B cell (primary cell): ENCODE measurements around the gene MC2R. TPM values are rescaled to one million over a fixed set of nuclear protein-coding genes. Genes with fewer than 3 reads are reported as not detected.

Experiments
- ATAC-seq: fragments of 200-7000 bp; cut with Tn5 transposase; one replicate; pipeline ENCODE4 v1.10.0; 2021; ENCODE audit warnings: low read depth, mild to moderate bottlenecking, moderate number of reproducible peaks, moderate library complexity
- CTCF ChIA-PET: fragments of 350-600 bp; sonication (Branson Sonifier 250); formaldehyde crosslinking; loops from one replicate; lab custom pipeline; 2021; ENCODE audit warnings: antibody characterized with exemption, inconsistent platforms; lab: Charles Lee
- POLR2A ChIA-PET: fragments of 350-600 bp; sonication (Branson Sonifier 250); formaldehyde crosslinking; loops from one replicate; lab custom pipeline; 2021; ENCODE audit warnings: antibody characterized with exemption; lab: Charles Lee
- DNase-seq: peaks from one replicate; pipeline ENCODE4 v3.0.0; 2013
- H2AFZ ChIP-seq: 2 replicates; pipeline ENCODE4 v1.6.1; 2012; ENCODE audit warnings: mild to moderate bottlenecking, low read depth, low read length; ENCODE audit not compliant: insufficient read depth, poor library complexity, severe bottlenecking
- H3K27ac ChIP-seq, 2 donors: 1 replicate in 1 of 2; 2 replicates in 1 of 2; pipeline ENCODE4 v1.5.1; 2012 to 2013; ENCODE audit warnings: low read length in 2 of 2, mild to moderate bottlenecking in 2 of 2, moderate library complexity in 1 of 2
- H3K27me3 ChIP-seq, 4 experiments: fragments of 200-600 bp in 1 of 4; sonication (generic) in 1 of 4; replicated peaks in 1 of 4; 1 replicate in 2 of 4; 2 replicates in 2 of 4; pipeline versions ENCODE4 v1.6.1 to v1.7.0; 2013 to 2016; ENCODE audit warnings: low read length in 3 of 4, mild to moderate bottlenecking in 2 of 4, mixed read lengths in 1 of 4, moderate library complexity in 1 of 4; ENCODE audit not compliant: insufficient read depth in 4 of 4, control insufficient read depth in 3 of 4; ENCODE audit errors: control extremely low read depth in 1 of 4
- H3K36me3 ChIP-seq, 2 experiments: replicated peaks in 1 of 2; 1 replicate in 1 of 2; 2 replicates in 1 of 2; pipeline versions ENCODE4 v1.6.1 to v1.7.1; 2013; ENCODE audit warnings: low read length in 1 of 2; ENCODE audit not compliant: insufficient read depth in 2 of 2, control insufficient read depth in 1 of 2; ENCODE audit errors: control extremely low read depth in 1 of 2, extremely low read depth in 1 of 2
- H3K4me1 ChIP-seq, 2 donors: fragments of 200-600 bp in 1 of 2; sonication (generic) in 1 of 2; 1 replicate in 1 of 2; 2 replicates in 1 of 2; pipeline versions ENCODE4 v1.5.1 to v1.6.1; 2013 to 2017; ENCODE audit warnings: low read length in 2 of 2; ENCODE audit not compliant: control insufficient read depth in 2 of 2, insufficient read depth in 2 of 2
- H3K4me2 ChIP-seq: replicated peaks from 2 replicates; pipeline ENCODE3; 2012; ENCODE audit warnings: mild to moderate bottlenecking, low read depth, low read length; ENCODE audit not compliant: poor library complexity, severe bottlenecking
- H3K4me3 ChIP-seq, 5 experiments: fragments of 200-600 bp in 1 of 5; sonication (generic) in 1 of 5; 1 replicate in 3 of 5; 2 replicates in 2 of 5; pipeline versions ENCODE4 v1.5.1 to v1.7.0; 2011 to 2016; ENCODE audit warnings: low read length in 4 of 5, mild to moderate bottlenecking in 4 of 5, low read depth in 2 of 5, control low read depth in 1 of 5, moderate library complexity in 1 of 5; ENCODE audit not compliant: insufficient read depth in 1 of 5; ENCODE audit errors: control extremely low read depth in 1 of 5, extremely low read depth in 1 of 5
- H3K79me2 ChIP-seq: fragments of 200-600 bp; sonication (generic); one replicate; pipeline ENCODE4 v1.6.0; 2016; ENCODE audit warnings: low read length; ENCODE audit not compliant: control insufficient read depth, insufficient read depth
- H3K9ac ChIP-seq: fragments of 200-600 bp; sonication (generic); 2 replicates; pipeline ENCODE4 v1.6.1; 2017; ENCODE audit warnings: mild to moderate bottlenecking, low read length, moderate library complexity
- H3K9me3 ChIP-seq, 3 donors: one replicate each; pipeline versions ENCODE4 v1.6.1 to v1.7.1; 2013; ENCODE audit warnings: low read length in 2 of 3; ENCODE audit not compliant: control insufficient read depth in 2 of 3, insufficient read depth in 1 of 3; ENCODE audit errors: control extremely low read depth in 1 of 3
- H4K20me1 ChIP-seq: 2 replicates; pipeline ENCODE4 v1.6.0; 2012; ENCODE audit warnings: mild to moderate bottlenecking, low read length; ENCODE audit not compliant: insufficient read depth, control insufficient read depth, poor library complexity, severe bottlenecking
- H3K27ac Mint-ChIP-seq: one replicate; pipeline ENCODE4 v1.8.0; 2021; ENCODE audit warnings: mixed read lengths
- H3K27me3 Mint-ChIP-seq: one replicate; pipeline ENCODE4 v1.8.0; 2021; ENCODE audit warnings: mixed read lengths
- H3K4me1 Mint-ChIP-seq: one replicate; pipeline ENCODE4 v1.8.0; 2021; ENCODE audit warnings: mixed read lengths
- H3K4me3 Mint-ChIP-seq: one replicate; pipeline ENCODE4 v1.8.0; 2021; ENCODE audit warnings: mixed read lengths
- H3K9me3 Mint-ChIP-seq: one replicate; pipeline ENCODE4 v1.8.0; 2022; ENCODE audit warnings: mixed read lengths; ENCODE audit not compliant: insufficient read depth
- CTCF ChIP-seq: fragments of 200-600 bp; IDR thresholded peaks from one replicate; pipeline ENCODE4 v1.8.0; 2022; ENCODE audit warnings: antibody characterized with exemption, mild to moderate bottlenecking
- EZH2 ChIP-seq: IDR thresholded peaks from 2 replicates; pipeline ENCODE4 v1.6.1; 2012; ENCODE audit warnings: borderline replicate concordance, low read depth, mild to moderate bottlenecking, moderate library complexity, low read length; ENCODE audit not compliant: insufficient read depth, poor library complexity, severe bottlenecking
- WGBS: methylation state at CpG from one replicate; pipeline ENCODE4 v1.1.5; 2013; ENCODE audit warnings: missing lambda C conversion rate; ENCODE audit not compliant: insufficient coverage; 5-methylcytosine and 5-hydroxymethylcytosine counted together
- intact Hi-C: fragments of 100-400 bp; cut with micrococcal nuclease; formaldehyde crosslinking; loops from one replicate; pipeline ENCODE4 v1.10.0; 2022
- polyA plus RNA-seq: library from polyadenylated mRNA; depleted of rRNA; stranded (reverse); fragments of >200 nt; gene quantifications from 2 replicates; pipeline ENCODE4 v1.2.3, GENCODE V29; 2012
- total RNA-seq, 2 donors: library from RNA; stranded (reverse); fragments of 120-200 nt in 1 of 2; gene quantifications; 1 replicate in 1 of 2; 2 replicates in 1 of 2; pipeline versions ENCODE4 v1.2.3 to v1.2.4, GENCODE V29; 2013 to 2022

MC2R gene
- total and polyA plus RNA-seq, 2 donors (not counting 1 experiment from before 2014, with no cell fraction given): not detected

DNA sequence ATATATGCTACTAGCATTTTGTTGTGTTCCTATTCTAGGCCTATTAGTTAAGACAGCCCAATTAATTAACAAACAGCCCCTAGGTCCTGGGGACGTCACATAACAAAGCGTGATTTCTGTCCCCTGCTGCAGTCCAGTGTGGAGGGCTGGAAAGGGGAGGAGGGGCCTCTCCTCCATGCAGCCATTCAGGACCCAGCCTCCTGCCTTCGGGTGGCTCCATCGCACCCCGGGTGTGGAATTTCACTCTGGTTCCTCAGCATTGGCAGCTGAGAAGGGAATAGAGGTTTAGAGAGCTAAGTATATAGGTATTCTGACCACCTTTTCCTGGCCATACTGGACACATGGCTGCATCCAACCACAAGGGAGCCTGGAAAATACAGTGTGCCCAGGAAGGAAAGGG, 42.4 kb downstream of the MC2R start:
- Histone ChIP-seq H2AFZ (no peak overlapping the region), H3K9ac (no peak overlapping the region), H3K36me3 (no peaks in the 10 kb centered on the region), H3K27me3 (peaks cover 0 to 26% (median 2%) of the 10 kb centered on the region in 4 experiments), H3K9me3 (peaks cover 0 to 7% (median 0%) of the 10 kb centered on the region in 3 donors), H3K4me1 (no peaks in the 10 kb centered on the region), H4K20me1 (no peaks in the 10 kb centered on the region), H3K79me2 (no peaks in the 10 kb centered on the region), H3K4me2 (no peak overlapping the region), H3K4me3 (no peak overlapping the region), H3K27ac (no peak overlapping the region)
- H3K9me3 Mint-ChIP-seq: no peaks in the 10 kb centered on the region
- peaks cover 24% of the 10 kb centered on the region for H3K27me3 Mint-ChIP-seq
- H3K4me1 Mint-ChIP-seq: no peaks in the 10 kb centered on the region
- intact Hi-C loops: no loop called here
- CTCF ChIA-PET: no interaction called here
- 100% methylated on average over 1 of the region's 5 CpGs for whole genome bisulfite sequencing
- no peak overlapping the region for H3K4me3 Mint-ChIP-seq
- ATAC-seq (no peak), DNase-seq (no peak)
- TF ChIP-seq CTCF (no peak), EZH2 (no peak)
- no peak overlapping the region for H3K27ac Mint-ChIP-seq
- POLR2A ChIA-PET: no interaction called here

DNA sequence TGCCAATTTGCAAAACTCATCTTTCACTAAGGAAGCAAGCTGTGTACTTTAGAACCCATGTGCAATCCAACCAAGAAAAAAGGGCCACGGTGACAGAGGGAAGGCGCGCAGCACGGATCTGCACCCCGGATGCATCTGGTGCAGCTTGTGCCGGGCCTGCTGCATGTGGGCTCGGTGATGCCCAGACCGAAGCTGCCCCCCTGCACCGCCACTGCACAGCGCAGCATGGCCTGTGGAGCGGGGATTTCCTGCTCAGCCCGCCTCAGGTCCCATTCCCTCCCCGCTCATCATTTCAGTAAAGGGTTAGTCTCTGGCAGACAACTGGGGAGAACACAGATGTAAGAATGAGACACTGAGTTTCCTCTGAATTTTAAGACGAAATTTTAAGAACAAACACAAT, 43.0 kb downstream of the MC2R start:
- ATAC-seq (no peak), DNase-seq (no peak)
- Histone ChIP-seq H3K9ac (no peak overlapping the region), H3K36me3 (no peaks in the 10 kb centered on the region), H2AFZ (no peak overlapping the region), H3K4me1 (no peaks in the 10 kb centered on the region), H3K27ac (no peak overlapping the region), H3K4me3 (no peak overlapping the region), H3K4me2 (no peak overlapping the region), H4K20me1 (no peaks in the 10 kb centered on the region), H3K9me3 (peaks cover 0 to 7% (median 0%) of the 10 kb centered on the region in 3 donors), H3K27me3 (peaks cover 0 to 26% (median 4%) of the 10 kb centered on the region in 4 experiments), H3K79me2 (no peaks in the 10 kb centered on the region)
- Mint-ChIP-seq H3K4me3 (no peak overlapping the region), H3K9me3 (no peaks in the 10 kb centered on the region), H3K27ac (no peak overlapping the region), H3K4me1 (no peaks in the 10 kb centered on the region), H3K27me3 (peaks cover 28% of the 10 kb centered on the region)
- intact Hi-C loops: no loop called here
- POLR2A ChIA-PET: no interaction called here
- 90% methylated on average over 12 of the region's 14 CpGs for WGBS
- CTCF ChIA-PET: no interaction called here
- TF ChIP-seq EZH2: no peak
- TF ChIP-seq CTCF: no peak
